Smooth muscle cell (in vitro differentiated cells): ENCODE results near the gene KLHL11. TPM values are rescaled to one million over a fixed set of nuclear protein-coding genes. Genes with fewer than 3 reads are reported as not detected.
A peak's percentile ranks its signal among the peaks of the same experiment; 100 is the strongest.

Source experiments
- DNase-seq: peaks from one replicate; lab custom pipeline; 2025; ENCODE audit not compliant: unreplicated experiment; lab: John Stamatoyannopoulos, UW
- H2AFZ ChIP-seq: fragments of 200-600 bp; sonication (generic); 2 replicates; pipeline ENCODE4 v1.6.0; 2016; ENCODE audit warnings: antibody characterized with exemption, low read depth, mild to moderate bottlenecking
- H3F3A ChIP-seq: fragments of 200-600 bp; sonication (generic); 2 replicates; pipeline ENCODE4 v1.6.0; 2017; ENCODE audit warnings: antibody characterized with exemption, low read depth
- H3K27ac ChIP-seq: fragments of 200-600 bp; sonication (generic); 2 replicates; pipeline ENCODE4 v1.5.1; 2016; ENCODE audit warnings: low read depth, mild to moderate bottlenecking
- H3K27me3 ChIP-seq: fragments of 200-600 bp; sonication (generic); 2 replicates; pipeline ENCODE4 v1.6.1; 2016; ENCODE audit warnings: low read depth, mild to moderate bottlenecking
- H3K36me3 ChIP-seq: fragments of 200-600 bp; sonication (generic); 2 replicates; pipeline ENCODE4 v1.5.1; 2016; ENCODE audit warnings: low read depth
- H3K4me1 ChIP-seq: fragments of 200-600 bp; sonication (generic); 2 replicates; pipeline ENCODE4 v1.5.1; 2016; ENCODE audit warnings: low read depth
- H3K4me2 ChIP-seq: fragments of 200-600 bp; sonication (generic); 2 replicates; pipeline ENCODE4 v1.6.0; 2016; ENCODE audit warnings: mild to moderate bottlenecking
- H3K4me3 ChIP-seq: fragments of 200-600 bp; sonication (generic); 2 replicates; pipeline ENCODE4 v1.5.1; 2016; ENCODE audit warnings: mild to moderate bottlenecking
- H3K79me2 ChIP-seq: fragments of 200-600 bp; sonication (generic); 2 replicates; pipeline ENCODE4 v1.6.0; 2016; ENCODE audit warnings: low read depth, mild to moderate bottlenecking
- H3K9ac ChIP-seq: fragments of 200-600 bp; sonication (generic); 2 replicates; pipeline ENCODE4 v1.6.0; 2016; ENCODE audit warnings: low read depth
- H3K9me3 ChIP-seq: fragments of 200-600 bp; sonication (generic); replicated peaks from 2 replicates; pipeline ENCODE4 v1.5.1; 2016; ENCODE audit warnings: low read depth
- H4K20me1 ChIP-seq: fragments of 200-600 bp; sonication (generic); 2 replicates; pipeline ENCODE4 v1.6.0; 2016; ENCODE audit warnings: low read depth
- CTCF ChIP-seq: fragments of 200-600 bp; sonication (generic); IDR thresholded peaks from 2 replicates; pipeline ENCODE4 v1.5.1; 2017; ENCODE audit warnings: borderline replicate concordance, mild to moderate bottlenecking, antibody characterized with exemption; ENCODE audit not compliant: insufficient read depth, poor library complexity, severe bottlenecking
- WGBS: methylation state at CpG from one replicate; pipeline ENCODE4 v1.1.7; 2016; ENCODE audit warnings: low lambda C conversion rate; 5-methylcytosine and 5-hydroxymethylcytosine counted together
- polyA plus RNA-seq: library from polyadenylated mRNA; unstranded; fragments of >200 nt; fragmentation: Nextera tagmentation; extraction: Ambion mirVana; gene quantifications from 2 replicates; pipeline ENCODE4 v1.2.1, GENCODE V29; 2016
- total RNA-seq: library from RNA; depleted of rRNA; stranded (reverse); fragments of >200 nt; gene quantifications from 2 replicates; pipeline ENCODE4 v1.2.3, GENCODE V29; 2014

Gene KLHL11
- total and polyA plus RNA-seq, 2 experiments from 2014 or later, result 7.9 to 23.8 TPM

- 100% methylated on average over 3 of the region's 3 CpGs for WGBS
- TF ChIP-seq CTCF, result no peak
- DNase-seq, result no peak
- H3K79me2 ChIP-seq, result peaks cover 13% of the 10 kb centered on the region
- H3F3A ChIP-seq, result peaks cover 35% of the 10 kb centered on the region
- peaks cover 7% of the 10 kb centered on the region for H3K4me1 ChIP-seq
- H3K27ac ChIP-seq, result no peak overlapping the region
- H3K9ac ChIP-seq, result no peak overlapping the region
- no peak overlapping the region for H3K4me3 ChIP-seq
- no peak overlapping the region for H2AFZ ChIP-seq
- H3K27me3 ChIP-seq, result no peaks in the 10 kb centered on the region
- no peak overlapping the region for H3K4me2 ChIP-seq
- peaks cover 23% of the 10 kb centered on the region for H3K36me3 ChIP-seq
- peaks cover 29% of the 10 kb centered on the region for H4K20me1 ChIP-seq
- H3K9me3 ChIP-seq, result no peaks in the 10 kb centered on the region
These were observed 3.3 kb upstream of the KLHL11 start for GRCh38 chr17:41868568-41868967.

DNA sequence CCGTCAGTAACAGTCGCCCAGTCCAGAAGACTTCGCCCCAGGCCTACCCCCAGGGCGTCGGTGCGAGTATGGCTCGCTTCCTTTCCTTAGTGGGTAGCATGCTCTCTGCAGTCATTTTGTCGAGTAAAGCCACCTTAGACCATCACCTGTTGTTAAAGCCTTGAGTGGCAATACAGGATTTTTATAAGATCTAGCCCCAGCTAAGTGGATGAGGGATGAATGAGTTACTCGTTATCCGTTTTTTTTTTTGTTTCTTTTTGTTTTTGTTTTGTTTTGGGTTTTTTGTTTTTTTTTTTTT lies 322 bp upstream of the KLHL11 start:
- no peak overlapping the region for H3K9ac ChIP-seq
- TF ChIP-seq CTCF, result no peak
- peaks cover 12% of the 10 kb centered on the region for H3K4me1 ChIP-seq
- H3K79me2 ChIP-seq, result peaks cover 43% of the 10 kb centered on the region
- H3F3A ChIP-seq, result peaks cover 29% of the 10 kb centered on the region
- H3K4me3 ChIP-seq, result peak overlapping the region; percentile 94
- H3K27ac ChIP-seq, result peak overlapping the region; percentile 25
- H3K27me3 ChIP-seq, result no peaks in the 10 kb centered on the region
- no peak overlapping the region for H2AFZ ChIP-seq
- WGBS, result 11% methylated on average over 10 of the region's 10 CpGs
- peak overlapping the region; percentile 98 for H3K4me2 ChIP-seq
- peaks cover 55% of the 10 kb centered on the region for H4K20me1 ChIP-seq
- no peaks in the 10 kb centered on the region for H3K9me3 ChIP-seq
- no peak for DNase-seq
- H3K36me3 ChIP-seq, result peaks cover 23% of the 10 kb centered on the region

GRCh38 chr17:41864498-41864835 lies 756 bp downstream of the KLHL11 start:
- WGBS, result under 1% methylated on average over 25 of the region's 25 CpGs
- H3F3A ChIP-seq, result peaks cover 21% of the 10 kb centered on the region
- peaks cover 12% of the 10 kb centered on the region for H3K4me1 ChIP-seq
- peaks cover 20% of the 10 kb centered on the region for H3K36me3 ChIP-seq
- H2AFZ ChIP-seq, result peak overlapping the region; percentile 80
- no peaks in the 10 kb centered on the region for H3K9me3 ChIP-seq
- no peak for DNase-seq
- no peak for TF ChIP-seq CTCF
- H3K79me2 ChIP-seq, result peaks cover 54% of the 10 kb centered on the region
- peaks cover 55% of the 10 kb centered on the region for H4K20me1 ChIP-seq
- peak overlapping the region; percentile 80 for H3K27ac ChIP-seq
- no peaks in the 10 kb centered on the region for H3K27me3 ChIP-seq
- H3K4me2 ChIP-seq, result peak overlapping the region; percentile 98
- peak overlapping the region; percentile 90 for H3K9ac ChIP-seq
- H3K4me3 ChIP-seq, result peak overlapping the region; percentile 94

- Histone ChIP-seq H3K36me3 (peaks cover 11% of the 10 kb centered on the region), H3K4me2 (peak overlapping the region; percentile 98), H2AFZ (no peak overlapping the region), H3K79me2 (peaks cover 65% of the 10 kb centered on the region), H3F3A (peaks cover 11% of the 10 kb centered on the region), H4K20me1 (peaks cover 61% of the 10 kb centered on the region), H3K4me3 (peak overlapping the region; percentile 94), H3K27ac (no peak overlapping the region), H3K27me3 (no peaks in the 10 kb centered on the region), H3K4me1 (peaks cover 12% of the 10 kb centered on the region), H3K9ac (no peak overlapping the region), H3K9me3 (no peaks in the 10 kb centered on the region)
- 72% methylated on average over 18 of the region's 18 CpGs for WGBS
- no peak for TF ChIP-seq CTCF
- DNase-seq, result no peak
These were observed 2.0 kb downstream of the KLHL11 start for GRCh38 chr17:41863074-41863848.
